Urinary bladder (tissue), 4 donors: ENCODE measurements around the gene ZBTB48. TPM values are rescaled to one million over a fixed set of nuclear protein-coding genes. Genes with fewer than 3 reads are reported as not detected.
A peak's percentile ranks its signal among the peaks of the same experiment; 100 is the strongest.

ENCODE experiments used
- DNase-seq: peaks from one replicate; pipeline ENCODE4 v3.0.0-alpha.2; 2015; ENCODE audit errors: extremely low spot score
- H3K27ac ChIP-seq: one replicate; pipeline ENCODE4 v1.5.1; 2013; ENCODE audit warnings: low read depth, mild to moderate bottlenecking, moderate library complexity
- H3K36me3 ChIP-seq: one replicate; pipeline ENCODE4 v1.6.1; 2013; ENCODE audit warnings: mild to moderate bottlenecking, moderate library complexity; ENCODE audit not compliant: insufficient read depth
- H3K4me1 ChIP-seq: one replicate; pipeline ENCODE4 v1.6.1; 2013; ENCODE audit warnings: mild to moderate bottlenecking, moderate library complexity; ENCODE audit not compliant: insufficient read depth
- H3K4me3 ChIP-seq: one replicate; pipeline ENCODE4 v1.5.1; 2013; ENCODE audit warnings: low read depth, low read length
- WGBS: extraction: QIAGEN DNeasy Blood & Tissue Kit; methylation state at CpG from one replicate; pipeline ENCODE4 v1.1.7; 2013; 5-methylcytosine and 5-hydroxymethylcytosine counted together
- polyA plus RNA-seq: library from polyadenylated mRNA; stranded (reverse); fragments of 200-250 nt; gene quantifications from one replicate; pipeline ENCODE4 v1.2.3, GENCODE V29; 2013
- total RNA-seq: library from RNA; depleted of rRNA; stranded (reverse); fragments of >200 nt; gene quantifications from one replicate; pipeline ENCODE4 v1.2.3, GENCODE V29; 2014
- donor health status: healthy with polysubstance abuse.
- donor health status: healthy.

Gene ZBTB48
- total and polyA plus RNA-seq, 2 donors: 19.6 to 32.2 TPM

DNA sequence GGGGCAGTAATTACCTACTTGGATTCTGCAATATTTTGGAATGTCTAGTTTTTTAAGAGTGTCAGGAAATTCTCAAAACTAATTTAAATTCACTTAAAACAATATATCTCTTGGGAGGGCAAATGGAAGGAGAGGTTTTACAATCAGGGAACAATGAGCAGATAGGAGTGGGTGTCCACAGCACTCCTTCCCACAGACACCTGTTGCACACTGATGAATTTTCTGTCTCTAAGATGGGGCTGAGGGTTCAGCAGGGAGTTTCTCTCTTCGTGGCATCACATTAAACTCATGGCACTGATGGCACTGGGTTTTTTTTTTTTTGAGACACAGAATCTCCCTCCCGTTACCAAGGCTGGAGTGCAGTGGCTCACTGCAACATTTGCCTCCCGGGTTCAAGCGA is 39.3 kb downstream of the ZBTB48 start:
- Histone ChIP-seq H3K27ac (no peak overlapping the region), H3K4me3 (no peak overlapping the region), H3K4me1 (no peaks in the 10 kb centered on the region), H3K36me3 (peaks cover 6% of the 10 kb centered on the region)
- 90% methylated on average over 4 of the region's 4 CpGs for WGBS
- no peak for DNase-seq

DNA sequence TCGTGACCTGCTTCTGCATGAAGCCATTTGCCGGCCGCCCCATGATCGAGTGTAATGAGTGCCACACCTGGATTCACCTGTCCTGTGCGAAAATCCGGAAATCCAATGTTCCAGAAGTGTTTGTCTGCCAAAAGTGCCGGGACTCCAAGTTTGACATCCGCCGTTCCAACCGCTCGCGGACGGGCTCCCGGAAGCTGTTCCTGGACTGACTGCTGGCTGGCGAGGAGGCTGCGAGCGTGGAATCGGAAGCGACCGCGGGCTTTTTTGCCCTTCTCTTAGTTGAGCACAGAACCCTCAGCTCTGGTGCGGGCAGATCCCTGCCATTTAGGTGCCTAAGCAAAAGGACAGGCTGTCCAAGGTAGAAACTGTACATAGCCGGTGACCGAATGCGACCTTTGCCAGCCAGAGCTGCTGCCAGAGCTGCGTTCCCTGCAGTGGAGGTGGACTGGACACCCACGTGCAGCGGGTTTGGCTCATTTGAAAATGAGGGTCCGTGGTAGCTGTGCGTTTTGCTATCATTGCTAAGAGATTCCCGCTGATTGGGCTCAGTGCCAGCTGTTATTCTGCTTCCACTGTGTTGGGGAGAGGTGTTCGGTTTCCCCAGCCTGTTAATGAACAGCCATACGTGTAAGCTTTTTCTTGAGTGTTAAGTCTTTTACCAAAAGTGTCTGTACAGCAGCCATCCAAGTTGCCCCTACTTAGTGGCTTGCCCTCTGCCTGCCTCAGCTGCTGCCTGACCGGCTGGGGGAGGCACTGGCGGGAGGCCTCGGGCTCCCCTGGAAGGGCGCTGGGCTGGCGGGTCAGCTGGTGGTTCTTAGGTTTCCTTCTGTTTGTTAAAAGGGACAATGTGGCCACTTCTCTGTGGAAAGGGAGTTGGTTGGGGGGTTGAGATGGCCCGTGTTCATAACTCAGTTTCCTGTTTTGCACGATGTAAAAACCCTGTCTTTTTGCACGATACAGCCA is 41.9 kb downstream of the ZBTB48 start:
- Histone ChIP-seq H3K27ac (no peak overlapping the region), H3K4me3 (no peak overlapping the region), H3K36me3 (peaks cover 6% of the 10 kb centered on the region), H3K4me1 (peaks cover 2% of the 10 kb centered on the region)
- no peak for DNase-seq
- WGBS: 88% methylated on average over 41 of the region's 41 CpGs

DNA sequence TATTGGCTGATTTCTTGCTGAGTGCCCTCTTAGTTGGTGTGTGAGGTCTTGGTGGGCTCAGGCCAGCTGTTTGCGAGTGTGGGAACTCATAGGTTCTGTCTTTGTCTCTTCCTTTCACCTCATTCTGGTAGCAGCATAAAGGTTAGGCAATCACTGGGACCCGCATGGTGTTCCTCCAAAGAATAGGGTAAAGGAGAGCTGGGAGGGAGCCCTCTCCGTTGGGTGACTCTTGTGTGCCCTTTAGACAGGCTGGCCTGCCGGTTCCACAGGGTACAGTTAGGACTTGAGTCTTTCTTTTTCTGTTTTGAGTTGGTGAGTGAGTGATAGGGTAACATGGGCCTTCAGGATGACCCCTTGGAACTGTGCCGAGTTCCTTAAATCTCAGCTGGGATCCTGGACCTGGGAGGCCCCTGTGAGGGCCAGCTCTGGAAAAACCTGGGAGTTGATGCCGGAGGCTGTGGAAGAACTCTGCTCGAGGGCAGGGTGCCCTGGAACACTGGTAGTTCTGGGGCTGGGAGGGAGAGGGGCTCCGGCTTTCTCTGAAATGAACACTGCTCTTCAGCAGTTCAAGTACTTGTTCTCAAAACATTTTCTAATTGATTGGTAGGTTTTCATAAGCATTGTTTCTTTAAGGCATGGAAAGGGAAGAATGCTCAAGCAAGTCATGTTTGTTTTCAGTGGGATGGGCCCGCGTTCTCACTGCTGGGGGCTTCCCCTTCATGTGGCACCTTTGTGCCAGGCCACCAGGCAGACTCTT is 42.8 kb downstream of the ZBTB48 start:
- H3K4me3 ChIP-seq: no peak overlapping the region
- no peak for DNase-seq
- 85% methylated on average over 10 of the region's 10 CpGs for WGBS
- H3K27ac ChIP-seq: no peak overlapping the region
- peaks cover 6% of the 10 kb centered on the region for H3K36me3 ChIP-seq
- H3K4me1 ChIP-seq: peaks cover 3% of the 10 kb centered on the region

DNA sequence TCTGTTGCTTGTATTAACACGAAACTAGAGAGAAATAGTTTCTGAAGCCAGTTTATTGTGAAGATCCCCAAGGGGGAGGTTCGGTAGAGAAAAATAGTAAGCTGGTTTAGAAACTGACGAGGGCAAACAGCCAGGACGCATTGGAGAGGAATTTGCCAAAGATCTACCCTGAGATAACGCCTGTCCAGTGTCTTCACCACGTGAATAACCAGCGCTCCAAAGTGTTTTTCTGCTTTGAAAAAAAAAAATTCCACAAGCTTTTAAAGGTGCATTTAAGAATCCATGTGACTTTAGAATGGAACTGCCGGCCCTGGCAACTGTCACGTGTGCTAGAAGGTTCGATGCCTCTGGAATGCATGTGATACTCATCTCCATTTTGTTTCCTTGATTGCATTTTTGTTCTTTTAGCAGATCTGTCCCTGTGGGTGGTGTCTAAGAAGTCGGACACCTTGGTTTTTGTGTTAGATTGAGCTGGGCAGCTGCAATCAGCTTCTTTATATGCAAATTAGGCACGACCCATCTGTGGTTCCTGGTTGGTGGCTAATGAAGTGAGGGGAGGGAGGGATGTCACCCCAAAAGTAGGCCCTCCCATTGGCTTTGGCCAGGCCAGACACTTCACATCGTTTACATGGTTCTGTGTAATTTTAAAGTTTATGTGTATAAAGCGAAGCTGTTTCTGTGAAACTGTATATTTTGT is 43.6 kb downstream of the ZBTB48 start:
- Histone ChIP-seq H3K27ac (no peak overlapping the region), H3K4me1 (peaks cover 3% of the 10 kb centered on the region), H3K4me3 (no peak overlapping the region), H3K36me3 (peaks cover 6% of the 10 kb centered on the region)
- DNase-seq: no peak
- WGBS: 69% methylated on average over 14 of the region's 14 CpGs

DNA sequence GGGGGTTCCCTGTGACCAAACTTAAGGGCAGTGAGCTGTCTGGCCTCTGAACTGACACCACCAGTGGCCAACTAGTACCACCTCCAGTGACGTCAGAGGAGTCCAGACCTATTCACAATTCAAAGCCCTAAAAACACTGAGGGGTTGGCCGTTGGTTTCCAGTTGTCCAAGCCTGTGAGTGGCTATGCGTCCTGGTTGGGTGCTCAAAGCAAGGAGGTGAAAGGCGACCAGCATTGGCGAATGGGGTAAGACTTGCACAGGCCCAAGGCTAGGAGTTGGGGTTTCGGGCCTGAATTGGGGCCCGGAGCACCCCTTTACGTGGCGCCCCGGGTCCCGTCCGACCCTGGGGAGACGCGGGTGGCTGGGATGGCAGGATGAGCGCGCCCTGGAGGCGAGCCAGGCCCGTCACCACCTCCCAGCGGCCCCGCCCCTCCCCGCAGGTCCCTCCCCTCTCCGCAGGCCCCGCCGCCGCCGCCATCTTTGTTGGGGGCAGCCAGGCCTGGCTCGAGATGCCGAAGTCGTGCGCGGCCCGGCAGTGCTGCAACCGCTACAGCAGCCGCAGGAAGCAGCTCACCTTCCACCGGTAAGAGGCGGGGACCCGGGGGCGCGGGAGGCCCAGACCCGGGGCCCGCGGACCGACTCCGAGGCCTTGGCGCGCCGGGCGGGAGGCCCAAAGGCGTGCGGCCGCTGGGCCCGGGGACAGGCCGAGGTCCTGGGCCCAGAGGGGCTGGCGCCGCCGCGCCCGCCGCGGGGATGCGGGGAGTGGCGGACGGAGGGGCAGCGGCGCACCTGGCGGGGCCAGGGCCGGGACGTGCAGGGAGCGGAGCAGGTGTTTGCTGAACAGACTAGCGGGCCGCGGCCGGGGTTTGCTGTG is 45.2 kb downstream of the ZBTB48 start, which contains the start of gene THAP3:
TSS of gene THAP3 (plus strand) at position 159 of the 874 bp plus-strand sequence. CDS start at position 510, 351 bp downstream.
- DNase-seq: no peak
- peak within 1 kb of the TSS; percentile 87 for H3K27ac ChIP-seq
- WGBS: 1% methylated on average over 73 of the region's 73 CpGs
- peak within 1 kb of the TSS; percentile 93 for H3K4me3 ChIP-seq
- H3K4me1 ChIP-seq: peaks cover 3% of the 10 kb centered on the region
- peaks cover 4% of the 10 kb centered on the region for H3K36me3 ChIP-seq

DNA sequence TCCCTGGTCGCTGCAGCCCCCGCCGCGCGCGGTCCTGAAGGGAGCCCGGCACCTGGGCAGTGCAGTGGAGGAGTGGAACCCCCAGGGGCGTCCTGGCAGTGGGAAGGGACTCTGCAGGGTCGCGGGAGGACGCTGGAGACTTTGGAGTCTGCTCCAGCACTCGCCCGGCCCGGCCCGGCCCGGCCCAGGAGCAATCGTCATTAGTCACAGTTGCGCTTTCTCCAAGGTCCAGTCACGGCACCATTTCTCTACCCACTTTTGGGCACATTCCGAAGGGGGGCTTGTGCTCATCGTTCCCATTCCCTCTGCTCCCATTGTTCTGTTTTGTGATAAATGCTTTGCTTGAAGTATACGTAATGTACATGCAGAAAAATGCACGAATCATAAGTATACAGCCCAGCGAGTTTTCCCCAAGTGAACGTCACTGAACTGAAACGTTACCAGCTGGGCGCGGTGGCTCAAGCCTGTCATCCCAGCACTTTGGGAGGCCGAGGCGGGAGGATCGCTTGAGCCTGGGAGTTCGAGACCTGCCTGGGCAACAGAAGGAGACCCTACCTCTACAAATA is 45.9 kb downstream of the ZBTB48 start:
- peaks cover 3% of the 10 kb centered on the region for H3K4me1 ChIP-seq
- DNase-seq: no peak
- WGBS: 4% methylated on average over 32 of the region's 32 CpGs
- peak overlapping the region; percentile 93 for H3K4me3 ChIP-seq
- peaks cover 3% of the 10 kb centered on the region for H3K36me3 ChIP-seq
- peak overlapping the region; percentile 84 for H3K27ac ChIP-seq

DNA sequence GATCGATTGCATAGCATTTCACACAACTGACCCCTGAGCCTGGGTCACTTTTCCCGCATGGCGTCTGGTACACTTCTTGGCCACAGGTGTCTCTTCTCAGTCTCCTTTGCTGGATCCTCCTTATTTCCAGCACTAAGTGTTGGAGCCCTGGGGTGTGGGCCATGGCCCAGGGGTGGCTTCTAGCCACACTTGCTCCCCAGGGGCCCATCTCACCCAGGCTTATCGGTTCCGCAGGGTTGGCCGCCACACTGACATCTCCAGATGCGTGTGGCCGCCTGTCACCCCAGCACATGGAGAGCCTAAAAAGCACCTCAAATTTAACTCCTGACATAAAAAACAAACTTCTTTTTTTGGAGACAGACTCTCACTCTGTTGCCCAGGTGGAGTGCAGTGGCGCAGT is 47.2 kb downstream of the ZBTB48 start:
- Histone ChIP-seq H3K4me3 (no peak overlapping the region), H3K27ac (no peak overlapping the region), H3K4me1 (peaks cover 3% of the 10 kb centered on the region), H3K36me3 (no peaks in the 10 kb centered on the region)
- DNase-seq: no peak
- WGBS: 94% methylated on average over 9 of the region's 9 CpGs

DNA sequence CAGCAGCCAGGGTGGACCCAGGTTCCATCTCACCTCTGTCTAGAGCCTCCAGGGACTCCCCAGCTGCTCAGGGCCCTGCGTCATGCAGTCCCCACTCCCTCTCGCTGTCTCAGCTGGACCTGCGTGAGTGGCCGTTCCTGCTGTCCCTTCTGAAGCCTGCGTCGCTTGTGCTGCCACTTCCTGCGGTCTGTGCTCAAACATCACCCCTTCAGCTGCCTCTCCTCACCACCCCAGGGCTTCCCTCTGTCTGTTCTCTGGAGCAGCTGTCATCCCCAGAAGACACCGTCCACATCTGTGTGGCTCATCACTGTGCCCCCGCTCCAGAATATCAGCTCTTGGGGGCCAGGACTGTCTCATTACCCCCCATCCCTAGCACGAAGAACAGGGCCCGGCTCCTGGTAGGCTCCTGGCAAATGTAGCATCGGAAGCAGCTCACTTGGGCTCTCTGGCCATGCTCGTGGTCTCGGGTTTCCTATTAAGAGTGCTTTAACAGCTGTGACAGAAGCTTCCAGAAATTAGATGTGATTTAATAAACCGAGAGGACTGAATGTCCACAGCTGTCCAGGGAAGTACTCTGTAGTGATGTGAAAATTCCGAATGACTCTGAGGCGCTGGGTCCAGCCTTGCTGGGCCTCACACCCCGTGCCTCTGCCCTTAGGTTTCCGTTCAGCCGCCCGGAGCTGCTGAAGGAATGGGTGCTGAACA is 48.2 kb downstream of the ZBTB48 start:
- Histone ChIP-seq H3K4me3 (no peak overlapping the region), H3K36me3 (no peaks in the 10 kb centered on the region), H3K27ac (no peak overlapping the region), H3K4me1 (peaks cover 3% of the 10 kb centered on the region)
- WGBS: 89% methylated on average over 21 of the region's 21 CpGs
- no peak for DNase-seq

DNA sequence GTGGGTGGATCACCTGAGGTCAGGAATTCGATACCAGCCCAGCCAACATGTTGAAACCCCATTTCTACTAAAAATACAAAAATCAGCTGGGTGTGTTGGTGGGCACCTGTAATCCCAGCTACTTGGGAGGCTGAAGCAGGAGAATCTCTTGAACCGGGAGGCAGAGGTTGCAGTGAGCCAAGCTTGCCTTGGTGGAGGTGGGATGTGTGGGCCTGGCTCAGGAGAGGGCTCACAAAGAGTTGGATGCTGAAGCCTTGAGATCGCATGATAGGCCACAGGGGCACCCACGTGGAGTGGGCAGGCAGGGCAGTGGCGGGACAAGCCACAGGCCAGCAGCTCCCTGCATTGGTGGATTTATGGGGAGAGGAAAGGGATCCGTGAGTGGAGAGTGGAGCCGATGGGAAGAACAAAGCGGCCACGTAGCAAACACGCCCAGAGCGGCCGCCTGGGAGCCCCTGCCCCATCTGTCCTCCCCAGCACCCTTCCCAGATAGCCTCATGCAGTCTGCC is 49.2 kb downstream of the ZBTB48 start:
- H3K27ac ChIP-seq: no peak overlapping the region
- WGBS: 92% methylated on average over 12 of the region's 12 CpGs
- H3K36me3 ChIP-seq: peaks cover under 1% of the 10 kb centered on the region
- no peak for DNase-seq
- H3K4me1 ChIP-seq: peaks cover 3% of the 10 kb centered on the region
- H3K4me3 ChIP-seq: no peak overlapping the region

DNA sequence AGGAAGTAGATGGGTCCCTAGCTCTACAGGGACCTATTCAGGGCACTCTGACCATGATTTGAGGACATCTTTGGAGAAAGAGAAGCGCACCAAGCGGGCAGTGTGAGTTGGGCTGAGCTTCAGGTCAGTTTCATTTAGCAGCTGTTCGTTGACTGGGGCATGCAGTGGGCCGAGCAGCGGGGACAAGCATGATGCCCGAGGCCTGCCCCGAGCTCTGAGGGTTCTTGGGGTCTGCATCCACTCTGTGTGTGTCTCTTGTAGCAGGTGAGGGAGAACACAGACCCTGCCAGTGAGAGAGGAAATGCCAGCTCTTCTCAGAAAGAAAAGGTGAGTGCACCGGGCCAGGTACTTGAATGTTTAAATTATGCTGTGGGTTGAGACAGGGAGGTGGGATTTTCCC is 50.2 kb downstream of the ZBTB48 start:
- no peak overlapping the region for H3K4me3 ChIP-seq
- peaks cover 4% of the 10 kb centered on the region for H3K36me3 ChIP-seq
- no peak overlapping the region for H3K27ac ChIP-seq
- 92% methylated on average over 8 of the region's 8 CpGs for WGBS
- H3K4me1 ChIP-seq: peaks cover 3% of the 10 kb centered on the region
- no peak for DNase-seq

DNA sequence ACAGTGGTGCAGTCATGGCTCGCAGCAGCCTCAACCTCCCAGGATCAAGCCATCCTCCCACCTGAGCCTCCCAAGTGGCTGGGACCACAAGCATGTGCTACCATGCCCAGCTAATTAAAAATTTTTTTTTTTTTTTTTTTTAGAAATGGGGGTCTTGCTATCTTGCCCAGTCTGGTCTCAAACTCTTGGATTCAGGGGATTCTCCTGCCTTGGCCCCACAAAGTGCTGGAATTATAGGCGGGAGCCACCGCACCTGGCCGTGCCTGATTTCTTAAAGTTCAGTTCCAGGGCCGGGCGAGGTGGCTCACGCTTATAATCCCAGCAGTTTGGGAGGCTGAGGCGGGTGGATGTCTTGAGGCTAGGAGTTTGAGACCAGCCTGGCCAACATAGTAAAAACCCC is 51.3 kb downstream of the ZBTB48 start:
- H3K27ac ChIP-seq: no peak overlapping the region
- H3K36me3 ChIP-seq: peaks cover 4% of the 10 kb centered on the region
- H3K4me1 ChIP-seq: peaks cover 3% of the 10 kb centered on the region
- H3K4me3 ChIP-seq: no peak overlapping the region
- no peak for DNase-seq
- WGBS: 98% methylated on average over 8 of the region's 8 CpGs
